PC-9 (cell line): Measurements from ENCODE around the gene LIN28B. TPM values are rescaled to one million over a fixed set of nuclear protein-coding genes. Genes with fewer than 3 reads are reported as not detected.
A peak's percentile ranks its signal among the peaks of the same experiment; 100 is the strongest.

Source experiments
- BruUV-seq: library from RNA; stranded (reverse); fragments of 400-500 nt; replicated peaks from 2 replicates; lab custom pipeline; 2021; lab: Mats Ljungman, UMichigan
- CTCF ChIA-PET: fragments of 300-600 bp; sonication (Branson Sonifier 250); formaldehyde crosslinking; loops from one replicate; lab custom pipeline; 2022; ENCODE audit warnings: antibody characterized with exemption; lab: Charles Lee
- POLR2A ChIA-PET: fragments of 300-600 bp; sonication (Branson Sonifier 250); formaldehyde crosslinking; loops from one replicate; lab custom pipeline; 2022; ENCODE audit warnings: antibody characterized with exemption; ENCODE audit not compliant: unreplicated experiment; lab: Charles Lee
- DNase-seq, 2 experiments: peaks; one replicate each; pipeline versions ENCODE4 v3.0.0 to v3.0.0-alpha.2; 2015 to 2022; ENCODE audit warnings: mixed read lengths in 1 of 2
- H2AFZ ChIP-seq: fragments of 200-600 bp; sonication (generic); 2 replicates; pipeline ENCODE4 v1.8.1; 2017; ENCODE audit warnings: antibody characterized with exemption
- H3F3A ChIP-seq: fragments of 200-600 bp; sonication (generic); 2 replicates; pipeline ENCODE4 v1.8.1; 2017; ENCODE audit warnings: antibody characterized with exemption, mild to moderate bottlenecking, low read depth; ENCODE audit not compliant: insufficient read depth
- H3K27ac ChIP-seq: fragments of 200-600 bp; sonication (generic); 2 replicates; pipeline ENCODE4 v1.6.1; 2016; ENCODE audit warnings: mixed run types
- H3K27me3 ChIP-seq: fragments of 200-600 bp; sonication (generic); 2 replicates; pipeline ENCODE4 v1.6.1; 2016; ENCODE audit warnings: low read depth, mixed run types; ENCODE audit not compliant: insufficient read depth
- H3K36me3 ChIP-seq: fragments of 200-600 bp; sonication (generic); 2 replicates; pipeline ENCODE4 v1.6.1; 2016; ENCODE audit warnings: low read depth, mixed run types
- H3K4me1 ChIP-seq: fragments of 200-600 bp; sonication (generic); replicated peaks from 2 replicates; pipeline ENCODE4 v1.6.1; 2016; ENCODE audit warnings: mixed run types; ENCODE audit not compliant: insufficient read depth
- H3K4me2 ChIP-seq: fragments of 200-600 bp; sonication (generic); 2 replicates; pipeline ENCODE4 v1.6.1; 2017; ENCODE audit warnings: mixed run types
- H3K4me3 ChIP-seq: fragments of 200-600 bp; sonication (generic); 2 replicates; pipeline ENCODE4 v1.6.1; 2016; ENCODE audit warnings: mixed run types
- H3K79me2 ChIP-seq: fragments of 200-600 bp; sonication (generic); 2 replicates; pipeline ENCODE4 v1.6.1; 2017; ENCODE audit warnings: low read depth, mixed run types
- H3K9me2 ChIP-seq: fragments of 200-600 bp; sonication (generic); 2 replicates; pipeline ENCODE4 v1.8.1; 2017; ENCODE audit warnings: mild to moderate bottlenecking; ENCODE audit not compliant: insufficient read depth
- H3K9me3 ChIP-seq: fragments of 200-600 bp; sonication (generic); 2 replicates; pipeline ENCODE4 v1.8.1; 2016; ENCODE audit warnings: low read depth; ENCODE audit not compliant: insufficient read depth
- H4K20me1 ChIP-seq: fragments of 200-600 bp; sonication (generic); 2 replicates; pipeline ENCODE4 v1.8.1; 2017; ENCODE audit not compliant: insufficient read depth
- EZH2 ChIP-seq: fragments of 200-600 bp; sonication (generic); IDR thresholded peaks from 2 replicates; pipeline ENCODE4 v1.8.0; 2017; ENCODE audit warnings: antibody characterized with exemption, low read depth
- intact Hi-C: fragments of 100-400 bp; cut with micrococcal nuclease; formaldehyde crosslinking; loops from one replicate; pipeline ENCODE4 v1.10.0; 2022; ENCODE audit not compliant: unreplicated experiment
- total RNA-seq: library from RNA; stranded (reverse); gene quantifications from 2 replicates; pipeline ENCODE4 v1.2.3, GENCODE V29; 2021
- TF ChIP-seq, protein P1 (sequence below): fragments of 200-600 bp; sonication (generic); conservative IDR thresholded peaks from 2 replicates; pipeline ENCODE4 v1.6.1; 2017; ENCODE audit warnings: mixed run types, antibody characterized with exemption, mild to moderate bottlenecking, moderate library complexity

The LIN28B gene
- total RNA-seq, 1 experiment from 2014 or later = not detected

DNA sequence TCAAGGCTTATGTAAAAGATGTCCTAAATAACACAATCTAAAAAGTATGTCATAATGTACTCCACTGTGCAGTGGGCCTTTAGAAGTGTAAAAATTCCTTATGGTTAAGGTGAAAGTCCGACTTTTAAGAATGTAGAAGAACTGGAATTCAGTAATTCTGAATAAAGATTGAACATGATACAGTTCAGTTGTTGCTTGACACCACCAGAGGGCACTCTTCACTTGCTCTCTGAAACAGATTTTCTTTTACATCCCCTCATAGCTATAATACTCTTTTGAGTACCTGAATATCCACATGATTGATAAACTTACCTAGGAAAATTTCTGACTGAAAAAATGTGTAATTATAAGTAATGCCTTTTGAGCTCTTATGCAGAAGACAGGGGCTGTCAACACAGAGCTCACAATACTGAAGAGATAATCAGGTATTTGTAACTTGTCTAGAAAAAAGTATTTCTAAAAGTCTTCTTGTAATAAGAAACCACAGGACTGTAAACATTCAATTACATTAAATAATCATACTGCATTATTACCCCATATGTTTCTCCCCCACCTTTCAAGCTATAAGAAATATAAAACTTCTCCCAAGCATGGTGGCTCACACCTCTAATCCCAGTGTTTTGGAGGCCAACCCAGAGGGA, 130.8 kb downstream of the LIN28B start:
- H3K4me1 ChIP-seq = peaks cover 4% of the 10 kb centered on the region; the same call in 1 of the 2 replicates
- H3K79me2 ChIP-seq = no peaks in the 10 kb centered on the region
- no peak overlapping the region for H3K27ac ChIP-seq
- no peaks in the 10 kb centered on the region for H3K9me2 ChIP-seq
- no TSS peak for BruUV-seq
- H3K4me3 ChIP-seq = no peak overlapping the region
- no peaks in the 10 kb centered on the region for H3K27me3 ChIP-seq
- no peaks in the 10 kb centered on the region for H4K20me1 ChIP-seq
- CTCF ChIA-PET = interaction anchor here (0.7 to 2.1 kb wide), 6 partner anchors 10 to 336 kb away, joined by 3 to 9 read pairs (median 4); partner anchors contain the start of gene PREP
- POLR2A ChIA-PET = interaction anchor here (0.6 kb wide), 1 partner anchor 273 kb away, joined by 3 read pairs; no protein-coding TSS in a partner anchor
- TF ChIP-seq, protein P1, sequence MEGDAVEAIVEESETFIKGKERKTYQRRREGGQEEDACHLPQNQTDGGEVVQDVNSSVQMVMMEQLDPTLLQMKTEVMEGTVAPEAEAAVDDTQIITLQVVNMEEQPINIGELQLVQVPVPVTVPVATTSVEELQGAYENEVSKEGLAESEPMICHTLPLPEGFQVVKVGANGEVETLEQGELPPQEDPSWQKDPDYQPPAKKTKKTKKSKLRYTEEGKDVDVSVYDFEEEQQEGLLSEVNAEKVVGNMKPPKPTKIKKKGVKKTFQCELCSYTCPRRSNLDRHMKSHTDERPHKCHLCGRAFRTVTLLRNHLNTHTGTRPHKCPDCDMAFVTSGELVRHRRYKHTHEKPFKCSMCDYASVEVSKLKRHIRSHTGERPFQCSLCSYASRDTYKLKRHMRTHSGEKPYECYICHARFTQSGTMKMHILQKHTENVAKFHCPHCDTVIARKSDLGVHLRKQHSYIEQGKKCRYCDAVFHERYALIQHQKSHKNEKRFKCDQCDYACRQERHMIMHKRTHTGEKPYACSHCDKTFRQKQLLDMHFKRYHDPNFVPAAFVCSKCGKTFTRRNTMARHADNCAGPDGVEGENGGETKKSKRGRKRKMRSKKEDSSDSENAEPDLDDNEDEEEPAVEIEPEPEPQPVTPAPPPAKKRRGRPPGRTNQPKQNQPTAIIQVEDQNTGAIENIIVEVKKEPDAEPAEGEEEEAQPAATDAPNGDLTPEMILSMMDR = peak; percentile 96
- TF ChIP-seq EZH2 = no peak
- peak; percentile 16 to 75 for DNase-seq
- H2AFZ ChIP-seq = no peak overlapping the region
- intact Hi-C loops = loop anchor here (1.0 kb wide), 3 partner anchors 276 to 337 kb away; partner anchors contain the start of gene PREP
- no peaks in the 10 kb centered on the region for H3K36me3 ChIP-seq
- peak overlapping the region; percentile 25 for H3K4me2 ChIP-seq
- H3F3A ChIP-seq = no peaks in the 10 kb centered on the region; the same call in 1 of the 2 replicates
- H3K9me3 ChIP-seq = no peaks in the 10 kb centered on the region

DNA sequence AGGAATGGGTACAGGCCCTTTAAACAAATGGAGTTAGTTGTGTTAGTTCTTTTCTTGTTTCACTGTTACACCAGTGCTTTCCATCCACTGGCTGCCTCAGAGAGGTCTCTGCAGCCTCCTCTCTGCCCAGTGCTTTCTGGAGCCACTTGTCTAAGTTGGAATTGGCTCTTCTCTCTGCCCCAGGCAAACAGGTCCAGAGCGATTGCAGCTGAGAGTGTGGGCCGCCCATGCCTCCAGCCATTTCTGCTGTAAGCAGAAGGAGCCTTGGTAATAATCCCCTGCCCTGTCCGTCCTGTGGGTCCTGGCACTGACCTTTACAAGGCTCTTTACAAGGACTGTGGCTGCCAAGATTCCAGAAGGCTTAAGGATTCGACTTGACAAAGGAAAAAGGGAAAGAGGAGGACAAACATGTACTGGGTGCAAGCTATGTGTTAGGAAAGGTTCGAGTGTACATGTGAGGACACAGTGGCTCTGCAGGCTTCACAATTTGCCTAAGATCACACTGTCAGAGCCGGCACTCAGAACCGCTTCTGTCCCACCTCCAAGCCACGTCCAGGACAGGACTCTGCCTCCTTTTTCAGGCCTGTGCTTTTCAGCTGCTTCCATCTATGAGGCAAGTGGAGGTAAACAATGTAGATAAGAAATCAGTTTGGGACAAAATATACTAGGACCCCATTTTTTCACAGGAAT, 134.4 kb downstream of the LIN28B start:
- H3K9me3 ChIP-seq = no peaks in the 10 kb centered on the region
- intact Hi-C loops = no loop called here
- POLR2A ChIA-PET = interaction anchor here (0.6 kb wide), 1 partner anchor 1096 kb away, joined by 5 read pairs; no protein-coding TSS in a partner anchor

DNA sequence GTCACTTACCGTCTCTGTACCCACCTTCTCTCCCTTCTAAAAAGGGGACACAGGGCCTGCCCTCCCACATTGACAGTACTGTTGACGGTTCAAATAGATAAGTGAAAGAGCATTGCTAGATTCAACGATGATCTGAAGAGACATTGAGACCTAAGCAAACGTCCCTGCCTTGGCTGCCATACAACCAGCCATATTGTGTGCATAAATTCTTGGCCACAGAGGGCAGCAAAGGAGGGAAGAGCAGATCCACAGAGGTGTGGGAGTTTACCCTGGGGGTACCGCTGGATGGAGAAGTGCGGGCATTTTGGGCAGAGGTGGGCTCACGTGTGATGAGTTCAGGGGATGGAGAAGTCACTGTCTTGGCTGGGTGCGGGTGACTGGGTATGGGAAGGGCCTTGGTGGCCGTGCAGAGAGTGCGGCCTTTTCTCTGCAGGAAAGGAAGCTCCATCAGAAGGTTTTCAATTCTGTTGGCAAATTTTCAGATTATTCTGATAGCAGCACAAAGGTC, 137.3 kb downstream of the LIN28B start:
- Histone ChIP-seq H4K20me1 (no peaks in the 10 kb centered on the region), H3K4me1 (no peaks in the 10 kb centered on the region), H3K79me2 (no peaks in the 10 kb centered on the region), H2AFZ (no peak overlapping the region), H3K27ac (no peak overlapping the region), H3K9me2 (no peaks in the 10 kb centered on the region), H3K4me3 (no peak overlapping the region), H3K36me3 (no peaks in the 10 kb centered on the region), H3K4me2 (no peak overlapping the region), H3K27me3 (no peaks in the 10 kb centered on the region), H3K9me3 (no peaks in the 10 kb centered on the region), H3F3A (no peaks in the 10 kb centered on the region; the same call in 1 of the 2 replicates)
- ChIA-PET CTCF (no interaction called here), POLR2A (no interaction called here)
- intact Hi-C loops = no loop called here
- DNase-seq = peak in 1 of 2 experiments; percentile 24
- TF ChIP-seq, protein P1 = no peak
- no peak for TF ChIP-seq EZH2
- BruUV-seq = no TSS peak

More for the DNA sequence above, 134.4 kb downstream of the LIN28B start:
- Histone ChIP-seq H3K9me2 (no peaks in the 10 kb centered on the region), H3K36me3 (no peaks in the 10 kb centered on the region), H3K4me2 (no peak overlapping the region), H3K27ac (no peak overlapping the region), H3K27me3 (no peaks in the 10 kb centered on the region), H3F3A (no peaks in the 10 kb centered on the region; the same call in 1 of the 2 replicates), H3K4me3 (no peak overlapping the region), H3K79me2 (no peaks in the 10 kb centered on the region), H2AFZ (no peak overlapping the region), H3K4me1 (peaks cover 4% of the 10 kb centered on the region; the same call in 1 of the 2 replicates), H4K20me1 (no peaks in the 10 kb centered on the region)
- CTCF ChIA-PET = interaction anchor here (1.2 kb wide), 1 partner anchor 272 kb away, joined by 4 read pairs; no protein-coding TSS in a partner anchor
- no peak for DNase-seq
- no peak for TF ChIP-seq EZH2
- TF ChIP-seq, protein P1 = no peak
- BruUV-seq = no TSS peak
